HG03432 (cell line): ENCODE measurements around the gene DAPK1.

Experiments
- ATAC-seq: cut with Tn5 transposase; IDR thresholded peaks from one replicate; pipeline ENCODE4 v1.9.1; 2021; ENCODE audit warnings: mild to moderate bottlenecking, moderate library complexity; ENCODE audit not compliant: unreplicated experiment

Gene DAPK1

GRCh38 chr9:87564791-87565241 is 67.1 kb downstream of the DAPK1 start:
- no peak for ATAC-seq

GRCh38 chr9:87567001-87567400 is 69.3 kb downstream of the DAPK1 start:
- no peak for ATAC-seq

GRCh38 chr9:87567571-87567970 is 69.9 kb downstream of the DAPK1 start:
- no peak for ATAC-seq

GRCh38 chr9:87567983-87568382 is 70.3 kb downstream of the DAPK1 start:
- ATAC-seq: no peak

- no peak for ATAC-seq
Observed at GRCh38 chr9:87568401-87568800, 70.7 kb downstream of the DAPK1 start.

- ATAC-seq: no peak
Observed at GRCh38 chr9:87569008-87569509, 71.4 kb downstream of the DAPK1 start.

- ATAC-seq: no peak
Observed at GRCh38 chr9:87569518-87569917, 71.9 kb downstream of the DAPK1 start.

- ATAC-seq: no peak
Observed at GRCh38 chr9:87570000-87570908, 72.6 kb downstream of the DAPK1 start.

GRCh38 chr9:87572719-87573118 is 75.1 kb downstream of the DAPK1 start:
- no peak for ATAC-seq

- ATAC-seq: no peak
Observed at GRCh38 chr9:87573841-87574342, 76.2 kb downstream of the DAPK1 start.

- ATAC-seq: no peak
Observed at GRCh38 chr9:87577746-87578145, 80.1 kb downstream of the DAPK1 start.

GRCh38 chr9:87578625-87579024 is 81.0 kb downstream of the DAPK1 start:
- ATAC-seq: no peak

GRCh38 chr9:87579781-87580541 is 82.3 kb downstream of the DAPK1 start:
- ATAC-seq: no peak

- ATAC-seq: no peak
Observed at GRCh38 chr9:87580941-87581438, 83.3 kb downstream of the DAPK1 start.

GRCh38 chr9:87581513-87581912 is 83.8 kb downstream of the DAPK1 start:
- ATAC-seq: no peak

- ATAC-seq: no peak
Observed at GRCh38 chr9:87581949-87582637, 84.4 kb downstream of the DAPK1 start.

- ATAC-seq: no peak
Observed at GRCh38 chr9:87584326-87584725, 86.7 kb downstream of the DAPK1 start.

- ATAC-seq: no peak
Observed at GRCh38 chr9:87585123-87585855, 87.6 kb downstream of the DAPK1 start.

GRCh38 chr9:87586731-87587355 is 89.2 kb downstream of the DAPK1 start:
- ATAC-seq: no peak

GRCh38 chr9:87587356-87587745 is 89.7 kb downstream of the DAPK1 start:
- ATAC-seq: no peak
